WTC11 (cell line): ENCODE results near the gene XPNPEP1. TPM values are rescaled to one million over a fixed set of nuclear protein-coding genes. Genes with fewer than 3 reads are reported as not detected.
A peak's percentile ranks its signal among the peaks of the same experiment; 100 is the strongest.

ENCODE experiments used
- ATAC-seq: fragments of 200-7000 bp; cut with Tn5 transposase; 2 replicates; pipeline ENCODE4 v1.10.0; 2021; ENCODE audit warnings: mild to moderate bottlenecking, moderate library complexity
- CTCF ChIA-PET: fragments of 300-600 bp; sonication (Branson Sonifier 250); formaldehyde crosslinking; loops from one replicate; lab custom pipeline; 2021; ENCODE audit warnings: antibody characterized with exemption; lab: Charles Lee
- POLR2A ChIA-PET: fragments of 350-600 bp; sonication (Branson Sonifier 250); formaldehyde crosslinking; loops from one replicate; lab custom pipeline; 2021; ENCODE audit warnings: antibody characterized with exemption; lab: Charles Lee
- DNase-seq: peaks from one replicate; pipeline ENCODE4 v3.0.0; 2021; ENCODE audit warnings: low spot score
- H3K27ac Mint-ChIP-seq: 2 replicates; pipeline ENCODE4 v1.8.0; 2021; ENCODE audit warnings: mixed read lengths
- H3K27me3 Mint-ChIP-seq: 2 replicates; pipeline ENCODE4 v1.8.0; 2021; ENCODE audit warnings: low read depth, mild to moderate bottlenecking, moderate library complexity, mixed read lengths
- H3K36me3 Mint-ChIP-seq: 2 replicates; pipeline ENCODE4 v1.8.0; 2021; ENCODE audit warnings: mixed read lengths
- H3K4me1 Mint-ChIP-seq: 2 replicates; pipeline ENCODE4 v1.8.0; 2022; ENCODE audit warnings: mixed read lengths
- H3K4me3 Mint-ChIP-seq: 2 replicates; pipeline ENCODE4 v1.8.0; 2021; ENCODE audit warnings: mild to moderate bottlenecking, moderate library complexity, mixed read lengths
- H3K9me3 Mint-ChIP-seq: 2 replicates; pipeline ENCODE4 v1.8.0; 2021; ENCODE audit warnings: mixed read lengths
- CBFB ChIP-seq: sonication (generic); formaldehyde crosslinking; IDR thresholded peaks from 2 replicates; pipeline ENCODE4 v1.8.1; 2022; ENCODE audit warnings: mild to moderate bottlenecking, low read depth, missing genetic modification reagents
- CREB1 ChIP-seq: sonication (generic); formaldehyde crosslinking; IDR thresholded peaks from 2 replicates; pipeline ENCODE4 v1.8.0; 2023; ENCODE audit warnings: mild to moderate bottlenecking, missing genetic modification reagents
- FOXJ3 ChIP-seq: sonication (generic); formaldehyde crosslinking; IDR thresholded peaks from 2 replicates; pipeline ENCODE4 v1.9.0; 2021; ENCODE audit warnings: missing genetic modification reagents, mild to moderate bottlenecking, borderline replicate concordance
- GRHL2 ChIP-seq: fragments of 250-450 bp; sonication (Bioruptor Pico); IDR thresholded peaks from 2 replicates; pipeline ENCODE4 v1.8.0; 2022; ENCODE audit warnings: mild to moderate bottlenecking, moderate library complexity; ENCODE audit not compliant: insufficient replicate concordance, severe bottlenecking
- HMGA2 ChIP-seq: fragments of 250-450 bp; sonication (Bioruptor Pico); IDR thresholded peaks from 2 replicates; pipeline ENCODE4 v1.4.0; 2021; ENCODE audit warnings: mild to moderate bottlenecking, moderate library complexity
- IRF2 ChIP-seq: sonication (generic); formaldehyde crosslinking; IDR thresholded peaks from 2 replicates; pipeline ENCODE4 v1.8.0; 2022; ENCODE audit warnings: low read depth, missing genetic modification reagents, borderline replicate concordance
- JAZF1 ChIP-seq: fragments of 250-450 bp; sonication (Bioruptor Pico); IDR thresholded peaks from 2 replicates; pipeline ENCODE4 v1.9.0; 2021; ENCODE audit warnings: moderate library complexity, mild to moderate bottlenecking, inconsistent platforms
- NFYB ChIP-seq: sonication (generic); formaldehyde crosslinking; conservative IDR thresholded peaks from 2 replicates; pipeline ENCODE4 v1.8.0; 2022; ENCODE audit warnings: low read depth, missing genetic modification reagents
- RORB ChIP-seq: fragments of 250-450 bp; sonication (Bioruptor Pico); IDR thresholded peaks from 2 replicates; pipeline ENCODE4 v1.9.0; 2021; ENCODE audit warnings: mild to moderate bottlenecking
- SMAD4 ChIP-seq: sonication (generic); formaldehyde crosslinking; IDR thresholded peaks from 2 replicates; pipeline ENCODE4 v1.8.0; 2022; ENCODE audit warnings: mild to moderate bottlenecking, missing genetic modification reagents
- ZBTB21 ChIP-seq: sonication (generic); formaldehyde crosslinking; IDR thresholded peaks from 2 replicates; pipeline ENCODE4 v1.8.1; 2023; ENCODE audit warnings: mild to moderate bottlenecking, missing genetic modification reagents, borderline replicate concordance
- ZNF138 ChIP-seq: sonication (generic); formaldehyde crosslinking; conservative IDR thresholded peaks from 2 replicates; pipeline ENCODE4 v1.8.1; 2022; ENCODE audit warnings: mild to moderate bottlenecking, moderate library complexity, missing genetic modification reagents
- ZNF219 ChIP-seq: sonication (generic); formaldehyde crosslinking; IDR thresholded peaks from 2 replicates; pipeline ENCODE4 v1.8.0; 2023; ENCODE audit warnings: missing genetic modification reagents, mild to moderate bottlenecking, borderline replicate concordance
- ZNF232 ChIP-seq: sonication (generic); formaldehyde crosslinking; IDR thresholded peaks from 2 replicates; pipeline ENCODE4 v1.8.0; 2022; ENCODE audit warnings: mild to moderate bottlenecking, missing genetic modification reagents
- ZNF416 ChIP-seq: fragments of 250-450 bp; sonication (Bioruptor Pico); IDR thresholded peaks from 2 replicates; pipeline ENCODE4 v1.9.0; 2021; ENCODE audit warnings: mild to moderate bottlenecking, inconsistent platforms
- total RNA-seq: library from RNA; stranded (reverse); gene quantifications from 3 replicates; pipeline ENCODE4 v1.2.3, GENCODE V29; 2021
- TF ChIP-seq, protein P1 (sequence below): fragments of 250-450 bp; sonication (Bioruptor Pico); IDR thresholded peaks from 2 replicates; pipeline ENCODE4 v1.9.0; 2021; ENCODE audit warnings: moderate library complexity, mild to moderate bottlenecking, inconsistent platforms, borderline replicate concordance
- TF ChIP-seq, protein P2 (sequence below): sonication (generic); formaldehyde crosslinking; IDR thresholded peaks from 2 replicates; pipeline ENCODE4 v1.8.1; 2022; ENCODE audit warnings: mild to moderate bottlenecking, missing genetic modification reagents, moderate library complexity, borderline replicate concordance
- TF ChIP-seq, protein P3 (sequence below): fragments of 250-450 bp; sonication (Bioruptor Pico); IDR thresholded peaks from 2 replicates; pipeline ENCODE4 v1.9.0; 2021; ENCODE audit warnings: mild to moderate bottlenecking, borderline replicate concordance
- TF ChIP-seq, protein P4 (sequence below): sonication (generic); formaldehyde crosslinking; IDR thresholded peaks from 2 replicates; pipeline ENCODE4 v1.8.1; 2022; ENCODE audit warnings: low read depth, missing genetic modification reagents, borderline replicate concordance
- TF ChIP-seq, protein P5 (sequence below): sonication (generic); formaldehyde crosslinking; conservative IDR thresholded peaks from 2 replicates; pipeline ENCODE4 v1.8.1; 2022; ENCODE audit warnings: mild to moderate bottlenecking, missing genetic modification reagents
- TF ChIP-seq, protein P6 (sequence below): fragments of 250-450 bp; sonication (Bioruptor Pico); IDR thresholded peaks from 2 replicates; pipeline ENCODE4 v2.1.2; 2022; ENCODE audit warnings: mild to moderate bottlenecking, moderate library complexity
- TF ChIP-seq, protein P7 (sequence below): sonication (generic); formaldehyde crosslinking; IDR thresholded peaks from 2 replicates; pipeline ENCODE4 v1.8.0; 2023; ENCODE audit warnings: missing genetic modification reagents, mild to moderate bottlenecking, borderline replicate concordance

Gene XPNPEP1
- total RNA-seq, 1 experiment from 2014 or later, result 59.3 TPM

DNA sequence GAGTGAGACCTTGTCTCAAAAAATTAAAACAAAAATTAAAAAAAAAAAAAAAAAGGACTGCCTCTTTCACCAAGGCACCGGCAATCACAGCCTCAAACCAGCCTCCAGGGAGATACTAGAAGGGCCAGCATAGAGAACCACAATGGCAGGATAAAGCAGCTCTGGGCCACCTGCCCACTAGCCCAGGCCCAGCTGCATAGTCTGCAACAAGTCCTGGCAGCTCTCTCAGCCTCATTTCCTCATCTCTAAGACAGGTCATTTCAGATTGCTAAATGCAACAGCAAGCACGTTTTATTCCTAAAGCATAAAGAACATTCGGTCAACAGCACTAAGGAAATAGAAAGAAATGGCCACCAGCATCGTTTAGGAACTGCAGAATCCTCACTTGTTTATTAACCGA, 28.8 kb downstream of the XPNPEP1 start (continued):
- TF ChIP-seq, protein P1, sequence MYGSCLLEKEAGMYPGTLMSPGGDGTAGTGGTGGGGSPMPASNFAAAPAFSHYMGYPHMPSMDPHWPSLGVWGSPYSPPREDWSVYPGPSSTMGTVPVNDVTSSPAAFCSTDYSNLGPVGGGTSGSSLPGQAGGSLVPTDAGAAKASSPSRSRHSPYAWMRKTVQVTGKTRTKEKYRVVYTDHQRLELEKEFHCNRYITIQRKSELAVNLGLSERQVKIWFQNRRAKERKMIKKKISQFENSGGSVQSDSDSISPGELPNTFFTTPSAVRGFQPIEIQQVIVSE (CRISPR knock-in tag), result no peak
- TF ChIP-seq ZNF232, result no peak
- TF ChIP-seq, protein P2, sequence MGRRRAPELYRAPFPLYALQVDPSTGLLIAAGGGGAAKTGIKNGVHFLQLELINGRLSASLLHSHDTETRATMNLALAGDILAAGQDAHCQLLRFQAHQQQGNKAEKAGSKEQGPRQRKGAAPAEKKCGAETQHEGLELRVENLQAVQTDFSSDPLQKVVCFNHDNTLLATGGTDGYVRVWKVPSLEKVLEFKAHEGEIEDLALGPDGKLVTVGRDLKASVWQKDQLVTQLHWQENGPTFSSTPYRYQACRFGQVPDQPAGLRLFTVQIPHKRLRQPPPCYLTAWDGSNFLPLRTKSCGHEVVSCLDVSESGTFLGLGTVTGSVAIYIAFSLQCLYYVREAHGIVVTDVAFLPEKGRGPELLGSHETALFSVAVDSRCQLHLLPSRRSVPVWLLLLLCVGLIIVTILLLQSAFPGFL (CRISPR knock-in tag), result no peak
- no peak for TF ChIP-seq ZBTB21 (CRISPR knock-in tag)
- TF ChIP-seq, protein P3, sequence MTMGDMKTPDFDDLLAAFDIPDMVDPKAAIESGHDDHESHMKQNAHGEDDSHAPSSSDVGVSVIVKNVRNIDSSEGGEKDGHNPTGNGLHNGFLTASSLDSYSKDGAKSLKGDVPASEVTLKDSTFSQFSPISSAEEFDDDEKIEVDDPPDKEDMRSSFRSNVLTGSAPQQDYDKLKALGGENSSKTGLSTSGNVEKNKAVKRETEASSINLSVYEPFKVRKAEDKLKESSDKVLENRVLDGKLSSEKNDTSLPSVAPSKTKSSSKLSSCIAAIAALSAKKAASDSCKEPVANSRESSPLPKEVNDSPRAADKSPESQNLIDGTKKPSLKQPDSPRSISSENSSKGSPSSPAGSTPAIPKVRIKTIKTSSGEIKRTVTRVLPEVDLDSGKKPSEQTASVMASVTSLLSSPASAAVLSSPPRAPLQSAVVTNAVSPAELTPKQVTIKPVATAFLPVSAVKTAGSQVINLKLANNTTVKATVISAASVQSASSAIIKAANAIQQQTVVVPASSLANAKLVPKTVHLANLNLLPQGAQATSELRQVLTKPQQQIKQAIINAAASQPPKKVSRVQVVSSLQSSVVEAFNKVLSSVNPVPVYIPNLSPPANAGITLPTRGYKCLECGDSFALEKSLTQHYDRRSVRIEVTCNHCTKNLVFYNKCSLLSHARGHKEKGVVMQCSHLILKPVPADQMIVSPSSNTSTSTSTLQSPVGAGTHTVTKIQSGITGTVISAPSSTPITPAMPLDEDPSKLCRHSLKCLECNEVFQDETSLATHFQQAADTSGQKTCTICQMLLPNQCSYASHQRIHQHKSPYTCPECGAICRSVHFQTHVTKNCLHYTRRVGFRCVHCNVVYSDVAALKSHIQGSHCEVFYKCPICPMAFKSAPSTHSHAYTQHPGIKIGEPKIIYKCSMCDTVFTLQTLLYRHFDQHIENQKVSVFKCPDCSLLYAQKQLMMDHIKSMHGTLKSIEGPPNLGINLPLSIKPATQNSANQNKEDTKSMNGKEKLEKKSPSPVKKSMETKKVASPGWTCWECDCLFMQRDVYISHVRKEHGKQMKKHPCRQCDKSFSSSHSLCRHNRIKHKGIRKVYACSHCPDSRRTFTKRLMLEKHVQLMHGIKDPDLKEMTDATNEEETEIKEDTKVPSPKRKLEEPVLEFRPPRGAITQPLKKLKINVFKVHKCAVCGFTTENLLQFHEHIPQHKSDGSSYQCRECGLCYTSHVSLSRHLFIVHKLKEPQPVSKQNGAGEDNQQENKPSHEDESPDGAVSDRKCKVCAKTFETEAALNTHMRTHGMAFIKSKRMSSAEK (CRISPR knock-in tag), result no peak
- no peak for TF ChIP-seq HMGA2 (CRISPR knock-in tag)
- TF ChIP-seq RORB (CRISPR knock-in tag), result no peak
- TF ChIP-seq, protein P4, sequence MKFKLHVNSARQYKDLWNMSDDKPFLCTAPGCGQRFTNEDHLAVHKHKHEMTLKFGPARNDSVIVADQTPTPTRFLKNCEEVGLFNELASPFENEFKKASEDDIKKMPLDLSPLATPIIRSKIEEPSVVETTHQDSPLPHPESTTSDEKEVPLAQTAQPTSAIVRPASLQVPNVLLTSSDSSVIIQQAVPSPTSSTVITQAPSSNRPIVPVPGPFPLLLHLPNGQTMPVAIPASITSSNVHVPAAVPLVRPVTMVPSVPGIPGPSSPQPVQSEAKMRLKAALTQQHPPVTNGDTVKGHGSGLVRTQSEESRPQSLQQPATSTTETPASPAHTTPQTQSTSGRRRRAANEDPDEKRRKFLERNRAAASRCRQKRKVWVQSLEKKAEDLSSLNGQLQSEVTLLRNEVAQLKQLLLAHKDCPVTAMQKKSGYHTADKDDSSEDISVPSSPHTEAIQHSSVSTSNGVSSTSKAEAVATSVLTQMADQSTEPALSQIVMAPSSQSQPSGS (CRISPR knock-in tag), result no peak
- no peak for TF ChIP-seq FOXJ3 (CRISPR knock-in tag)

DNA sequence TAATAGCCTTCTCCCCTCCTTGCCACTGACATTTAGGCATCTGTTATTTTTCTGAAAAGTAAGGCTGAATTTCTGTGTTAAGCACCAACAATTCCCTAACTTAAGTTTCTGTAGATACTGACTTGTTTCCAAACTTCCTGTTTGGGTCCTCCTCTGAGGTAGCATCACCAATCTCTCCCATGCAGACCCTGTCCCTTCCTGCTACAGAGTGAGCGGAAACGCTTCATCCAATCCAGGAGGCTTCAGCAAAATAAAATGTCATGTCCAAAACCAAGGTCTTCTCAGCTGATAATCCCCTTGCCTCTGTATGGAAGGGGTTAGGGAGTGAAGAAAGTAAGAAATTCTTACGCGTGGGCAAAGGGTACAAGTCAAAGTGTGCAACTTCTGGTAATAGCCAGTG, 29.9 kb downstream of the XPNPEP1 start:
- no peak for DNase-seq

More for the DNA sequence above, 29.9 kb downstream of the XPNPEP1 start:
- Mint-ChIP-seq H3K27ac (peak overlapping the region; percentile 53), H3K4me3 (no peak overlapping the region), H3K27me3 (no peaks in the 10 kb centered on the region), H3K9me3 (peaks cover 6% of the 10 kb centered on the region), H3K36me3 (peaks cover 39% of the 10 kb centered on the region), H3K4me1 (peaks cover 37% of the 10 kb centered on the region)
- ChIA-PET CTCF (interaction anchor here (0.6 to 6.6 kb wide), 3 partner anchors 9 to 301 kb away, joined by 3 to 56 read pairs (median 5); no protein-coding TSS in a partner anchor), POLR2A (interaction anchor here (0.6 kb wide), 1 partner anchor 412 kb away, joined by 3 read pairs; no protein-coding TSS in a partner anchor)
- ATAC-seq, result no peak
- TF ChIP-seq ZNF416 (CRISPR knock-in tag) (no peak), NFYB (CRISPR knock-in tag) (no peak), ZNF219 (no peak), CBFB (CRISPR knock-in tag) (no peak), CREB1 (CRISPR knock-in tag) (no peak), JAZF1 (no peak), ZNF138 (no peak), SMAD4 (no peak), GRHL2 (CRISPR knock-in tag) (no peak), IRF2 (CRISPR knock-in tag) (no peak), ZBTB21 (CRISPR knock-in tag) (no peak)
- TF ChIP-seq, protein P5, sequence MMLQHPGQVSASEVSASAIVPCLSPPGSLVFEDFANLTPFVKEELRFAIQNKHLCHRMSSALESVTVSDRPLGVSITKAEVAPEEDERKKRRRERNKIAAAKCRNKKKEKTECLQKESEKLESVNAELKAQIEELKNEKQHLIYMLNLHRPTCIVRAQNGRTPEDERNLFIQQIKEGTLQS (CRISPR knock-in tag), result no peak
- TF ChIP-seq, protein P6, sequence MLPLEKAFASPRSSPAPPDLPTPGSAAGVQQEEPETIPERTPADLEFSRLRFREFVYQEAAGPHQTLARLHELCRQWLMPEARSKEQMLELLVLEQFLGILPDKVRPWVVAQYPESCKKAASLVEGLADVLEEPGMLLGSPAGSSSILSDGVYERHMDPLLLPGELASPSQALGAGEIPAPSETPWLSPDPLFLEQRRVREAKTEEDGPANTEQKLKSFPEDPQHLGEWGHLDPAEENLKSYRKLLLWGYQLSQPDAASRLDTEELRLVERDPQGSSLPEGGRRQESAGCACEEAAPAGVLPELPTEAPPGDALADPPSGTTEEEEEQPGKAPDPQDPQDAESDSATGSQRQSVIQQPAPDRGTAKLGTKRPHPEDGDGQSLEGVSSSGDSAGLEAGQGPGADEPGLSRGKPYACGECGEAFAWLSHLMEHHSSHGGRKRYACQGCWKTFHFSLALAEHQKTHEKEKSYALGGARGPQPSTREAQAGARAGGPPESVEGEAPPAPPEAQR, result no peak
- TF ChIP-seq, protein P7, sequence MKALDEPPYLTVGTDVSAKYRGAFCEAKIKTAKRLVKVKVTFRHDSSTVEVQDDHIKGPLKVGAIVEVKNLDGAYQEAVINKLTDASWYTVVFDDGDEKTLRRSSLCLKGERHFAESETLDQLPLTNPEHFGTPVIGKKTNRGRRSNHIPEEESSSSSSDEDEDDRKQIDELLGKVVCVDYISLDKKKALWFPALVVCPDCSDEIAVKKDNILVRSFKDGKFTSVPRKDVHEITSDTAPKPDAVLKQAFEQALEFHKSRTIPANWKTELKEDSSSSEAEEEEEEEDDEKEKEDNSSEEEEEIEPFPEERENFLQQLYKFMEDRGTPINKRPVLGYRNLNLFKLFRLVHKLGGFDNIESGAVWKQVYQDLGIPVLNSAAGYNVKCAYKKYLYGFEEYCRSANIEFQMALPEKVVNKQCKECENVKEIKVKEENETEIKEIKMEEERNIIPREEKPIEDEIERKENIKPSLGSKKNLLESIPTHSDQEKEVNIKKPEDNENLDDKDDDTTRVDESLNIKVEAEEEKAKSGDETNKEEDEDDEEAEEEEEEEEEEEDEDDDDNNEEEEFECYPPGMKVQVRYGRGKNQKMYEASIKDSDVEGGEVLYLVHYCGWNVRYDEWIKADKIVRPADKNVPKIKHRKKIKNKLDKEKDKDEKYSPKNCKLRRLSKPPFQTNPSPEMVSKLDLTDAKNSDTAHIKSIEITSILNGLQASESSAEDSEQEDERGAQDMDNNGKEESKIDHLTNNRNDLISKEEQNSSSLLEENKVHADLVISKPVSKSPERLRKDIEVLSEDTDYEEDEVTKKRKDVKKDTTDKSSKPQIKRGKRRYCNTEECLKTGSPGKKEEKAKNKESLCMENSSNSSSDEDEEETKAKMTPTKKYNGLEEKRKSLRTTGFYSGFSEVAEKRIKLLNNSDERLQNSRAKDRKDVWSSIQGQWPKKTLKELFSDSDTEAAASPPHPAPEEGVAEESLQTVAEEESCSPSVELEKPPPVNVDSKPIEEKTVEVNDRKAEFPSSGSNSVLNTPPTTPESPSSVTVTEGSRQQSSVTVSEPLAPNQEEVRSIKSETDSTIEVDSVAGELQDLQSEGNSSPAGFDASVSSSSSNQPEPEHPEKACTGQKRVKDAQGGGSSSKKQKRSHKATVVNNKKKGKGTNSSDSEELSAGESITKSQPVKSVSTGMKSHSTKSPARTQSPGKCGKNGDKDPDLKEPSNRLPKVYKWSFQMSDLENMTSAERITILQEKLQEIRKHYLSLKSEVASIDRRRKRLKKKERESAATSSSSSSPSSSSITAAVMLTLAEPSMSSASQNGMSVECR, result no peak
